PC-3 (cell line): ENCODE measurements around the gene RNF141. TPM values are rescaled to one million over a fixed set of nuclear protein-coding genes. Genes with fewer than 3 reads are reported as not detected.

Source experiments
- ATAC-seq: fragments of 200-7000 bp; cut with Tn5 transposase; 2 replicates; pipeline ENCODE4 v1.9.1; 2020; ENCODE audit warnings: mild to moderate bottlenecking, moderate library complexity
- BruUV-seq: library from RNA; stranded (reverse); fragments of 400-500 nt; replicated peaks from 2 replicates; lab custom pipeline; 2021; lab: Mats Ljungman, UMichigan
- CTCF ChIA-PET: fragments of 300-600 bp; sonication (Branson Sonifier 250); formaldehyde crosslinking; loops from one replicate; lab custom pipeline; 2022; ENCODE audit warnings: antibody characterized with exemption; lab: Charles Lee
- POLR2A ChIA-PET: fragments of 300-600 bp; sonication (Branson Sonifier 250); formaldehyde crosslinking; loops from one replicate; lab custom pipeline; 2022; ENCODE audit warnings: antibody characterized with exemption; ENCODE audit not compliant: unreplicated experiment; lab: Charles Lee
- DNase-seq: peaks from one replicate; pipeline ENCODE4 v3.0.0-alpha.2; 2015
- H2AFZ ChIP-seq: fragments of 300-600 bp; sonication (generic); 2 replicates; pipeline ENCODE4 v1.6.0; 2016; ENCODE audit warnings: antibody characterized with exemption, low read length
- H3F3A ChIP-seq: fragments of 300-600 bp; sonication (generic); one replicate; pipeline ENCODE4 v1.6.0; 2017; ENCODE audit warnings: antibody characterized with exemption, low read length, control low read depth, mild to moderate bottlenecking; ENCODE audit not compliant: unreplicated experiment
- H3K27ac ChIP-seq: fragments of 300-600 bp; sonication (generic); 2 replicates; pipeline ENCODE4 v1.5.1; 2016; ENCODE audit warnings: mild to moderate bottlenecking, low read length
- H3K27me3 ChIP-seq: fragments of 300-600 bp; sonication (generic); 2 replicates; pipeline ENCODE4 v1.6.1; 2016; ENCODE audit warnings: low read length, mixed read lengths
- H3K36me3 ChIP-seq: fragments of 300-600 bp; sonication (generic); 2 replicates; pipeline ENCODE4 v1.6.1; 2016; ENCODE audit warnings: low read depth, mixed run types, low read length, mixed read lengths
- H3K4me1 ChIP-seq: fragments of 300-600 bp; sonication (generic); 2 replicates; pipeline ENCODE4 v1.5.1; 2016; ENCODE audit warnings: low read length; ENCODE audit not compliant: insufficient read depth
- H3K4me2 ChIP-seq: fragments of 300-600 bp; sonication (generic); 2 replicates; pipeline ENCODE4 v1.6.0; 2016; ENCODE audit warnings: low read length
- H3K4me3 ChIP-seq: fragments of 300-600 bp; sonication (generic); 2 replicates; pipeline ENCODE4 v1.5.1; 2016; ENCODE audit warnings: mild to moderate bottlenecking, low read length, mixed read lengths
- H3K79me2 ChIP-seq: fragments of 300-600 bp; sonication (generic); 2 replicates; pipeline ENCODE4 v1.6.1; 2017; ENCODE audit warnings: low read length, mixed read lengths
- H3K9ac ChIP-seq: fragments of 300-600 bp; sonication (generic); 2 replicates; pipeline ENCODE4 v1.6.0; 2016; ENCODE audit warnings: mild to moderate bottlenecking, low read length
- H3K9me2 ChIP-seq: fragments of 300-600 bp; sonication (generic); replicated peaks from 2 replicates; pipeline ENCODE4 v1.6.1; 2016; ENCODE audit warnings: mixed run types, low read length, mixed read lengths
- H3K9me3 ChIP-seq: fragments of 300-600 bp; sonication (generic); 2 replicates; pipeline ENCODE4 v1.6.1; 2016; ENCODE audit warnings: low read length, mixed read lengths
- H4K20me1 ChIP-seq: fragments of 300-600 bp; sonication (generic); 2 replicates; pipeline ENCODE4 v1.6.1; 2016; ENCODE audit warnings: low read length, mixed read lengths
- CTCF ChIP-seq: fragments of 300-600 bp; sonication (generic); conservative IDR thresholded peaks from 2 replicates; pipeline ENCODE4 v1.5.1; 2017; ENCODE audit warnings: antibody characterized with exemption, low read depth, mild to moderate bottlenecking, low read length
- EZH2 ChIP-seq: fragments of 300-600 bp; sonication (generic); IDR thresholded peaks from one replicate; pipeline ENCODE4 v1.6.1; 2017; ENCODE audit warnings: antibody characterized with exemption, mild to moderate bottlenecking, low read length; ENCODE audit not compliant: unreplicated experiment
- EZH2phosphoT487 ChIP-seq: fragments of 300-600 bp; sonication (generic); IDR thresholded peaks from 2 replicates; pipeline ENCODE4 v1.6.1; 2018; ENCODE audit warnings: mild to moderate bottlenecking, antibody characterized with exemption, low read length, borderline replicate concordance
- intact Hi-C: fragments of 100-400 bp; cut with micrococcal nuclease; formaldehyde crosslinking; loops from 2 replicates; pipeline ENCODE4 v1.9.0; 2023
- total RNA-seq: library from RNA; depleted of rRNA; stranded (reverse); fragments of >200 nt; gene quantifications from 2 replicates; pipeline ENCODE4 v1.2.3, GENCODE V29; 2014

Gene RNF141
- total RNA-seq, 1 experiment from 2014 or later: 13.8 TPM

DNA sequence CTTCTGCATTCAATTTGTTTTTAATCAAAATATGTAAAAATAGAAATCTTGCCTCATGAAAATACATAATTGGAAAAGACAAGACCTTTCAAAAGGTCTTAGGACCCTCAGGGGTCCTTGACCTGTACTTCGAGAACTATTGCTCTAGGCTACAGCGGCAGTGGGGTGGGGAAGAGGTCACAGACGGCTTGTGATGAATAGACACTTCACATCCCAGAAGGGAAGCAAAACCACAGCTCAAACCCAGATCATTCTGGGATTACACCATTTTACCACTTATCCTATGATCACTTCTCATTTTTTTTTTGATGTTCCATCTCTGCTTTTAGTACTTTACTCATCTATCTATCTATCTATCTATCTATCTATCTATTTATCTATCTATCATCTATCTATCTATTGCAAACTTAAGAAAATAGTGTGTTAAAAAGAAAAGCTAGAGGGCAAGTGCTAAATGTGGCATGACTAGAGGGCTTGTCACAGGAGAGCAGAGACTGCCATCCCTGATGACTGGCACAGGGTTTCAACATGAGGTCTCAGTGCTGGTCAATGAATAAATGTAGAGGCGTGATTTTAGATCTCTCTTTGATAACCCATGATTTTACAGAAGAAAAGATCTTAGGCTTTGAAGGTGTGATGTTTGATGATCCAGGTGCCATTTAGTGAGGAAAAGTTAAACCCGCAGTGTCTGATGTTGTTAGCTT lies 37.1 kb downstream of the RNF141 start:
- no peak for TF ChIP-seq CTCF
- TF ChIP-seq EZH2: no peak
- no peak for TF ChIP-seq EZH2phosphoT487
- H3K27ac ChIP-seq: no peak overlapping the region
- no peaks in the 10 kb centered on the region for H3K9me3 ChIP-seq
- H3K9ac ChIP-seq: no peak overlapping the region
- H4K20me1 ChIP-seq: no peaks in the 10 kb centered on the region
- H3K4me3 ChIP-seq: no peak overlapping the region
- H3K79me2 ChIP-seq: no peaks in the 10 kb centered on the region
- no peaks in the 10 kb centered on the region for H3K4me1 ChIP-seq
- no peak for ATAC-seq
- no peak overlapping the region for H2AFZ ChIP-seq
- BruUV-seq: no TSS peak
- ChIA-PET CTCF (no interaction called here), POLR2A (no interaction called here)
- H3K36me3 ChIP-seq: peaks cover 25% of the 10 kb centered on the region
- no peaks in the 10 kb centered on the region for H3K9me2 ChIP-seq
- no peaks in the 10 kb centered on the region for H3F3A ChIP-seq
- H3K27me3 ChIP-seq: no peaks in the 10 kb centered on the region
- H3K4me2 ChIP-seq: no peak overlapping the region
- no peak for DNase-seq
- intact Hi-C loops: no loop called here

DNA sequence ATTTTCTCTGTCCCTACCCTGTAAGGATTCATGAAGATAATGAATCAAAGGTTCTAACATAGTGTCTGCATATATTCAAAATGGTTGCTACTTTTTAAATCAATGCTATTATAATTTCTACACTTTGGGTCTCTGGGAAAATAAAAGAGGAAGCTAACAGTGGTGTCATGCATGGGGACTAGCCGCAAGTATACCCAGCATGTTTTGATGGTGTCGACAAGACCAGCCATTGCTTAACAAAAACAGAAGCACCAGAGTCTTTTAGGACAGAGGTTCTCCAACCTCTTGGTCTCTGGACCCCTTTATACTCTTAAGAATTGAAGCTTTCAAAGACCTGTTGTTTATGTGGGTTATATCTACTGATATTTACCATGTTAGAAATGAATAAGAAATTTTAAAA lies 37.8 kb downstream of the RNF141 start:
- H3K4me3 ChIP-seq: no peak overlapping the region
- TF ChIP-seq EZH2phosphoT487: no peak
- TF ChIP-seq EZH2: no peak
- TF ChIP-seq CTCF: no peak
- H3F3A ChIP-seq: no peaks in the 10 kb centered on the region
- ATAC-seq (no peak), DNase-seq (no peak)
- H3K9ac ChIP-seq: no peak overlapping the region
- ChIA-PET CTCF (no interaction called here), POLR2A (no interaction called here)
- no peaks in the 10 kb centered on the region for H3K4me1 ChIP-seq
- no peak overlapping the region for H3K27ac ChIP-seq
- no peaks in the 10 kb centered on the region for H3K9me3 ChIP-seq
- H4K20me1 ChIP-seq: no peaks in the 10 kb centered on the region
- intact Hi-C loops: no loop called here
- no peaks in the 10 kb centered on the region for H3K79me2 ChIP-seq
- no peak overlapping the region for H2AFZ ChIP-seq
- no peak overlapping the region for H3K4me2 ChIP-seq
- no peaks in the 10 kb centered on the region for H3K9me2 ChIP-seq
- no peaks in the 10 kb centered on the region for H3K27me3 ChIP-seq
- peaks cover 25% of the 10 kb centered on the region for H3K36me3 ChIP-seq
- BruUV-seq: no TSS peak

DNA sequence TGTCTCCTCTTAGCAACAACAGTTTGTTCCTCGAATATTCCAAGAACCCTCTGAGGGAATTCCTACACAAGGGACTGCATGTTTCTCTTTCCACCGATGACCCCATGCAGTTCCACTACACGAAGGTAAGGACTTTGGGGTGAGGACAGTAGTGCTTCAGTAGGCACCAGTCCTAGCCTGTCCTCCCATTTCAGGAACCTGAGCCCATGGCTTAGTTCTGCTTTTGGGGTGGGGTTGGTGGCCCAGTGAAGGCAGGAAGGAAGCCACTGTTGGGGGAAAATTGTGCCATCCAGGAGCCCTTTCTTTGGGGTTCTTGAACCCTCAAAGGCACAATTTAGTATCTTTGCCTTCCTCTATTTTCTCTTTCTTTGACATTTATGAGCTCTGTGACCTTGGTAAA lies 38.2 kb downstream of the RNF141 start:
- ChIA-PET CTCF (no interaction called here), POLR2A (no interaction called here)
- H3K4me3 ChIP-seq: no peak overlapping the region
- intact Hi-C loops: no loop called here
- H3K9ac ChIP-seq: no peak overlapping the region
- BruUV-seq: no TSS peak
- no peaks in the 10 kb centered on the region for H3K79me2 ChIP-seq
- H3K4me2 ChIP-seq: no peak overlapping the region
- no peak for TF ChIP-seq EZH2
- no peak for TF ChIP-seq CTCF
- TF ChIP-seq EZH2phosphoT487: no peak
- no peaks in the 10 kb centered on the region for H3K4me1 ChIP-seq
- H3K27ac ChIP-seq: no peak overlapping the region
- ATAC-seq (no peak), DNase-seq (no peak)
- H3K36me3 ChIP-seq: peaks cover 25% of the 10 kb centered on the region
- no peaks in the 10 kb centered on the region for H3K9me2 ChIP-seq
- no peak overlapping the region for H2AFZ ChIP-seq
- H4K20me1 ChIP-seq: no peaks in the 10 kb centered on the region
- no peaks in the 10 kb centered on the region for H3K9me3 ChIP-seq
- no peaks in the 10 kb centered on the region for H3K27me3 ChIP-seq
- H3F3A ChIP-seq: no peaks in the 10 kb centered on the region
